ENCODE measurements around the gene RTP2.

Gene RTP2

GRCh38 chr3:187741403-187742350 is 39.3 kb upstream of the RTP2 start:
- no peak overlapping the region for H3K4me3 ChIP-seq (ENCODE audit: low read depth, low read length)
- no peak for DNase-seq (ENCODE audit: low read depth)
- peak; percentile 73 for TF ChIP-seq CTCF (IDR thresholded peaks at IDR 0.05; ENCODE audit: low read depth, low read length, missing control alignments)

GRCh38 chr3:187740421-187741399 is 38.4 kb upstream of the RTP2 start:
- DNase-seq (ENCODE audit: low read depth) = no peak
- no peak overlapping the region for H3K4me3 ChIP-seq (ENCODE audit: low read depth, low read length)
- TF ChIP-seq CTCF (IDR thresholded peaks at IDR 0.05; ENCODE audit: low read depth, low read length, missing control alignments) = peak; percentile 86

GRCh38 chr3:187739561-187740332 is 37.4 kb upstream of the RTP2 start:
- H3K4me3 ChIP-seq (ENCODE audit: low read depth, low read length) = peak overlapping the region; percentile 7
- TF ChIP-seq CTCF (IDR thresholded peaks at IDR 0.05; ENCODE audit: low read depth, low read length, missing control alignments) = peak; percentile 99
- no peak for DNase-seq (ENCODE audit: low read depth)

- no peak for TF ChIP-seq CTCF (IDR thresholded peaks at IDR 0.05; ENCODE audit: low read depth, low read length, missing control alignments)
- no peak overlapping the region; the same call in 1 of the 2 replicates for H3K4me3 ChIP-seq (ENCODE audit: low read depth, low read length)
- DNase-seq (ENCODE audit: low read depth) = no peak
These were observed 36.8 kb upstream of the RTP2 start for GRCh38 chr3:187739094-187739560.

- H3K4me3 ChIP-seq (ENCODE audit: low read depth, low read length) = peak overlapping the region; percentile 16
- DNase-seq (ENCODE audit: low read depth) = no peak
- peak; percentile 86 for TF ChIP-seq CTCF (IDR thresholded peaks at IDR 0.05; ENCODE audit: low read depth, low read length, missing control alignments)
These were observed 36.2 kb upstream of the RTP2 start for GRCh38 chr3:187738331-187739093.

- TF ChIP-seq CTCF (IDR thresholded peaks at IDR 0.05; ENCODE audit: low read depth, low read length, missing control alignments) = no peak
- H3K4me3 ChIP-seq (ENCODE audit: low read depth, low read length) = peak overlapping the region; percentile 16; the same call in 1 of the 2 replicates
- no peak for DNase-seq (ENCODE audit: low read depth)
These were observed 35.6 kb upstream of the RTP2 start for GRCh38 chr3:187738071-187738330.

Measured in GM12864 (cell line).